Neural progenitor cell (in vitro differentiated cells): Measurements from ENCODE around the gene NOXO1.

Source experiments
- EZH2 ChIP-seq: fragments of 200-600 bp; sonication (generic); IDR thresholded peaks from 2 replicates; pipeline ENCODE4 v1.6.1; 2017; ENCODE audit warnings: antibody characterized with exemption, mild to moderate bottlenecking, moderate library complexity
- EZH2phosphoT487 ChIP-seq: fragments of 200-600 bp; sonication (generic); IDR thresholded peaks from 2 replicates; pipeline ENCODE4 v1.6.1; 2017; ENCODE audit warnings: antibody characterized with exemption
- TF ChIP-seq, protein P1 (sequence below): fragments of 200-600 bp; sonication (generic); IDR thresholded peaks from 2 replicates; pipeline ENCODE4 v1.5.1; 2017; ENCODE audit warnings: antibody characterized with exemption, mild to moderate bottlenecking

- no peak for TF ChIP-seq EZH2
- TF ChIP-seq, protein P1, sequence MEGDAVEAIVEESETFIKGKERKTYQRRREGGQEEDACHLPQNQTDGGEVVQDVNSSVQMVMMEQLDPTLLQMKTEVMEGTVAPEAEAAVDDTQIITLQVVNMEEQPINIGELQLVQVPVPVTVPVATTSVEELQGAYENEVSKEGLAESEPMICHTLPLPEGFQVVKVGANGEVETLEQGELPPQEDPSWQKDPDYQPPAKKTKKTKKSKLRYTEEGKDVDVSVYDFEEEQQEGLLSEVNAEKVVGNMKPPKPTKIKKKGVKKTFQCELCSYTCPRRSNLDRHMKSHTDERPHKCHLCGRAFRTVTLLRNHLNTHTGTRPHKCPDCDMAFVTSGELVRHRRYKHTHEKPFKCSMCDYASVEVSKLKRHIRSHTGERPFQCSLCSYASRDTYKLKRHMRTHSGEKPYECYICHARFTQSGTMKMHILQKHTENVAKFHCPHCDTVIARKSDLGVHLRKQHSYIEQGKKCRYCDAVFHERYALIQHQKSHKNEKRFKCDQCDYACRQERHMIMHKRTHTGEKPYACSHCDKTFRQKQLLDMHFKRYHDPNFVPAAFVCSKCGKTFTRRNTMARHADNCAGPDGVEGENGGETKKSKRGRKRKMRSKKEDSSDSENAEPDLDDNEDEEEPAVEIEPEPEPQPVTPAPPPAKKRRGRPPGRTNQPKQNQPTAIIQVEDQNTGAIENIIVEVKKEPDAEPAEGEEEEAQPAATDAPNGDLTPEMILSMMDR, result no peak
- no peak for TF ChIP-seq EZH2phosphoT487
Measured at GRCh38 chr16:1968146-1968953, 12.9 kb downstream of the NOXO1 start.
